MM.1S (cell line): ENCODE measurements around the gene SPATA31C2.
A peak's percentile ranks its signal among the peaks of the same experiment; 100 is the strongest.

ENCODE experiments used
- DNase-seq: peaks from one replicate; pipeline ENCODE4 v3.0.0-alpha.2; 2015
- H2AFZ ChIP-seq: fragments of 300-600 bp; sonication (generic); 2 replicates; pipeline ENCODE4 v1.6.0; 2016; ENCODE audit warnings: antibody characterized with exemption, low read length
- H3F3A ChIP-seq: fragments of 300-600 bp; sonication (generic); 2 replicates; pipeline ENCODE4 v1.6.1; 2016; ENCODE audit warnings: mild to moderate bottlenecking, antibody characterized with exemption, low read length, moderate library complexity, mixed read lengths; ENCODE audit not compliant: insufficient read depth
- H3K27ac ChIP-seq: fragments of 300-600 bp; sonication (generic); 2 replicates; pipeline ENCODE4 v1.5.1; 2016; ENCODE audit warnings: mild to moderate bottlenecking, low read length
- H3K27me3 ChIP-seq: fragments of 300-600 bp; sonication (generic); replicated peaks from 2 replicates; pipeline ENCODE4 v1.6.0; 2016; ENCODE audit warnings: low read length; ENCODE audit not compliant: insufficient read depth
- H3K36me3 ChIP-seq: fragments of 300-600 bp; sonication (generic); replicated peaks from 2 replicates; pipeline ENCODE4 v1.6.1; 2016; ENCODE audit warnings: mild to moderate bottlenecking, low read length, mixed read lengths; ENCODE audit not compliant: insufficient read depth
- H3K4me1 ChIP-seq: fragments of 300-600 bp; sonication (generic); 2 replicates; pipeline ENCODE4 v1.6.1; 2016; ENCODE audit warnings: low read length, mixed read lengths
- H3K4me2 ChIP-seq: fragments of 300-600 bp; sonication (generic); 2 replicates; pipeline ENCODE4 v1.6.0; 2016; ENCODE audit warnings: low read depth, low read length
- H3K4me3 ChIP-seq: fragments of 300-600 bp; sonication (generic); 2 replicates; pipeline ENCODE4 v1.5.1; 2016; ENCODE audit warnings: low read length, mixed read lengths
- H3K79me2 ChIP-seq: fragments of 300-600 bp; sonication (generic); 2 replicates; pipeline ENCODE4 v1.6.1; 2016; ENCODE audit warnings: mixed run types, low read length, mixed read lengths
- H3K9ac ChIP-seq: fragments of 300-600 bp; sonication (generic); 2 replicates; pipeline ENCODE4 v1.6.1; 2016; ENCODE audit warnings: low read length, mixed read lengths
- H3K9me2 ChIP-seq: fragments of 300-600 bp; sonication (generic); replicated peaks from 2 replicates; pipeline ENCODE4 v1.6.1; 2016; ENCODE audit warnings: mild to moderate bottlenecking, low read length, mixed read lengths; ENCODE audit not compliant: insufficient read depth
- H3K9me3 ChIP-seq: fragments of 300-600 bp; sonication (generic); replicated peaks from 2 replicates; pipeline ENCODE4 v1.6.1; 2016; ENCODE audit warnings: mild to moderate bottlenecking, low read length, mixed read lengths; ENCODE audit not compliant: insufficient read depth
- H4K20me1 ChIP-seq: fragments of 300-600 bp; sonication (generic); 2 replicates; pipeline ENCODE4 v1.6.1; 2016; ENCODE audit warnings: mild to moderate bottlenecking, low read length, moderate library complexity, mixed read lengths; ENCODE audit not compliant: insufficient read depth
- EZH2 ChIP-seq: fragments of 300-600 bp; sonication (generic); optimal IDR thresholded peaks from 2 replicates; pipeline ENCODE3; 2017; ENCODE audit warnings: low read depth, mild to moderate bottlenecking, antibody characterized with exemption, low read length, mixed read lengths
- EZH2phosphoT487 ChIP-seq: fragments of 300-600 bp; sonication (generic); IDR thresholded peaks from 2 replicates; pipeline ENCODE4 v1.6.1; 2018; ENCODE audit warnings: antibody characterized with exemption, low read length
- TF ChIP-seq, protein P1 (sequence below): fragments of 300-600 bp; sonication (generic); IDR thresholded peaks from 2 replicates; pipeline ENCODE4 v1.5.1; 2016; ENCODE audit warnings: antibody characterized with exemption, low read length, mixed read lengths

SPATA31C2 gene

GRCh38 chr9:88174324-88174723, 36.0 kb upstream of the SPATA31C2 start:
- Histone ChIP-seq H3K27me3 (no peaks in the 10 kb centered on the region), H2AFZ (no peak overlapping the region), H3K9ac (no peak overlapping the region), H4K20me1 (no peaks in the 10 kb centered on the region), H3K9me2 (no peaks in the 10 kb centered on the region), H3F3A (no peaks in the 10 kb centered on the region), H3K79me2 (no peaks in the 10 kb centered on the region), H3K9me3 (no peaks in the 10 kb centered on the region), H3K4me1 (no peaks in the 10 kb centered on the region), H3K4me2 (no peak overlapping the region), H3K27ac (no peak overlapping the region), H3K4me3 (no peak overlapping the region), H3K36me3 (no peaks in the 10 kb centered on the region)
- no peak for DNase-seq
- TF ChIP-seq, protein P1, sequence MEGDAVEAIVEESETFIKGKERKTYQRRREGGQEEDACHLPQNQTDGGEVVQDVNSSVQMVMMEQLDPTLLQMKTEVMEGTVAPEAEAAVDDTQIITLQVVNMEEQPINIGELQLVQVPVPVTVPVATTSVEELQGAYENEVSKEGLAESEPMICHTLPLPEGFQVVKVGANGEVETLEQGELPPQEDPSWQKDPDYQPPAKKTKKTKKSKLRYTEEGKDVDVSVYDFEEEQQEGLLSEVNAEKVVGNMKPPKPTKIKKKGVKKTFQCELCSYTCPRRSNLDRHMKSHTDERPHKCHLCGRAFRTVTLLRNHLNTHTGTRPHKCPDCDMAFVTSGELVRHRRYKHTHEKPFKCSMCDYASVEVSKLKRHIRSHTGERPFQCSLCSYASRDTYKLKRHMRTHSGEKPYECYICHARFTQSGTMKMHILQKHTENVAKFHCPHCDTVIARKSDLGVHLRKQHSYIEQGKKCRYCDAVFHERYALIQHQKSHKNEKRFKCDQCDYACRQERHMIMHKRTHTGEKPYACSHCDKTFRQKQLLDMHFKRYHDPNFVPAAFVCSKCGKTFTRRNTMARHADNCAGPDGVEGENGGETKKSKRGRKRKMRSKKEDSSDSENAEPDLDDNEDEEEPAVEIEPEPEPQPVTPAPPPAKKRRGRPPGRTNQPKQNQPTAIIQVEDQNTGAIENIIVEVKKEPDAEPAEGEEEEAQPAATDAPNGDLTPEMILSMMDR = no peak
- TF ChIP-seq EZH2 (no peak), EZH2phosphoT487 (no peak)

DNA sequence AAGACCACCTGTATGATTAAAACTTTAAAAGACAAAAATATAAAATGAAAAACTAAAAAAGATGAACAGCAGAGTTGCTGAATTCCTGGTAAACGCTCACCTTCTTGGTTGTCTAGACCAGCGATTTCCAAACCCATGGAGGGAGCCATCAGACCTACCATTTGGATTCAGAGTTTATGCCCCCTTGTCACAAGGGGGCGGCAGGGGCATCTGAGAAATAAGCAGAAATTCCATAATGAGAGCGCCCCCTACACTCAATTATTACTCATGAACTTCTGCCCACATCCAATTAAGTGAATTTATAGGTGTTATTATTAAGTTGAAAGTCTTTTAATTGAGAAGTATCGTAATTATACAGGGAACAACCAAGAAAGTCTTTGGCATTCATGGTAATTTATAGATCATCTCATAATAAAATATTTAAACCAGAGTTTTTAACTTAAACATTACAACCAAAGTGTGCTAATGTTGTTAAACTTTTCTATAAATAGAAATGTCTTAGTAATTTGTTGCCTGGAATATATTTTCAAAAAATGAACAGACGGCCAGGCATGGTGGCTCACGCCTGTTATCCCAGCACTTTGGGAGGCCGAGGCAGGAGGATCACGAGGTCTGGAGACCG, 35.2 kb upstream of the SPATA31C2 start:
- no peak overlapping the region for H3K27ac ChIP-seq

DNA sequence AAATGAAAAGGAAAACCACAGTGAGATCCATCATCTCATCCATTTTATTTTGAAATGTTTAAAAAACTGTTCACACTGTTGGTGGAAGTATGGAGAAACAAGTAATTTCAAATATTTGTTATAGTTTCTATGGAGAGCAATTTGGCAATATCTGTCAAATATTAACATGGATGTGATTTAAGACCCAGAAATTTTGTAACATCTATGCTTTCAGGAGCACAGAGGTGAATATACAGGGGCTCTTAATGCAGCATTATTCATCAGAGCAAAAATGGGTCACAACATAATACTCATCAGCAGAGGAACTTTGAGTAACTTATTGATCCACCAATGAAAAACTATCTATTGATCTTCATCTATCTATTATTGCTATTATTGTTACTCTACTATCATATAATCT, 31.4 kb upstream of the SPATA31C2 start:
- Histone ChIP-seq H3K9me3 (no peaks in the 10 kb centered on the region), H4K20me1 (no peaks in the 10 kb centered on the region), H3K36me3 (no peaks in the 10 kb centered on the region), H2AFZ (no peak overlapping the region), H3K9me2 (no peaks in the 10 kb centered on the region), H3K9ac (no peak overlapping the region), H3F3A (no peaks in the 10 kb centered on the region), H3K4me2 (no peak overlapping the region), H3K4me3 (no peak overlapping the region), H3K79me2 (no peaks in the 10 kb centered on the region), H3K27me3 (no peaks in the 10 kb centered on the region), H3K4me1 (no peaks in the 10 kb centered on the region), H3K27ac (no peak overlapping the region)
- DNase-seq = no peak
- no peak for TF ChIP-seq EZH2phosphoT487
- TF ChIP-seq, protein P1 = no peak
- no peak for TF ChIP-seq EZH2

More for the DNA sequence above, 35.2 kb upstream of the SPATA31C2 start:
- H3K36me3 ChIP-seq = no peaks in the 10 kb centered on the region
- no peaks in the 10 kb centered on the region for H3K27me3 ChIP-seq
- no peak overlapping the region for H3K9ac ChIP-seq
- H4K20me1 ChIP-seq = no peaks in the 10 kb centered on the region
- H3K9me3 ChIP-seq = no peaks in the 10 kb centered on the region
- no peak overlapping the region for H2AFZ ChIP-seq
- no peaks in the 10 kb centered on the region for H3K4me1 ChIP-seq
- no peaks in the 10 kb centered on the region for H3F3A ChIP-seq
- no peak overlapping the region for H3K4me2 ChIP-seq
- DNase-seq = peak; percentile 83
- no peak overlapping the region for H3K4me3 ChIP-seq
- no peaks in the 10 kb centered on the region for H3K9me2 ChIP-seq
- no peaks in the 10 kb centered on the region for H3K79me2 ChIP-seq
- TF ChIP-seq EZH2phosphoT487 = no peak
- TF ChIP-seq, protein P1 = peak; percentile 82
